Loucy (cell line): ENCODE results near the gene ROMO1.

Experiments used
- CTCF ChIP-seq: fragments of 200-600 bp; sonication (generic); conservative IDR thresholded peaks from 2 replicates; pipeline ENCODE4 v1.5.1; 2014; ENCODE audit warnings: mild to moderate bottlenecking, antibody characterized with exemption, low read length
- EZH2phosphoT487 ChIP-seq: fragments of 200-600 bp; IDR thresholded peaks from 2 replicates; pipeline ENCODE4 v1.6.1; 2018; ENCODE audit warnings: antibody characterized with exemption, mild to moderate bottlenecking, moderate library complexity, borderline replicate concordance

- TF ChIP-seq CTCF, result no peak
- no peak for TF ChIP-seq EZH2phosphoT487
Observed at GRCh38 chr20:35704514-35705261, 5.5 kb downstream of the ROMO1 start.
